Activated CD8-positive, alpha-beta memory T cell treated with anti-CD3 and anti-CD28 coated beads, Interleukin-2, amount 50 U/mL, for 24 hours (primary cell): ENCODE data around the gene MED13L.
"Not testable (repeated sequence)": the region's sequence is repeated elsewhere in the genome, so short reads cannot be mapped to it uniquely, and the experiment has no call there.

Experiments used
- DNase-seq: peaks from one replicate; pipeline ENCODE4 v3.0.0-alpha.2; 2020; ENCODE audit errors: extremely low read depth

MED13L gene

GRCh38 chr12:116058574-116058973, 218.9 kb downstream of the MED13L start:
- DNase-seq = no peak

- DNase-seq = no peak
Measured at GRCh38 chr12:116057356-116057755, 220.1 kb downstream of the MED13L start.

- DNase-seq = no peak
Measured at GRCh38 chr12:116055895-116056607, 221.4 kb downstream of the MED13L start.

- DNase-seq = no peak
Measured at GRCh38 chr12:116054280-116054679, 223.2 kb downstream of the MED13L start.

GRCh38 chr12:116053479-116054200, 223.9 kb downstream of the MED13L start:
- DNase-seq = no peak

GRCh38 chr12:116050275-116050674, 227.2 kb downstream of the MED13L start:
- DNase-seq = no peak

- DNase-seq = no peak
Measured at GRCh38 chr12:116048879-116049278, 228.6 kb downstream of the MED13L start.

- no peak for DNase-seq
Measured at GRCh38 chr12:116046039-116046438, 231.5 kb downstream of the MED13L start.

GRCh38 chr12:116045150-116045549, 232.3 kb downstream of the MED13L start:
- DNase-seq = no peak

- DNase-seq = no peak
Measured at GRCh38 chr12:116043659-116044535, 233.6 kb downstream of the MED13L start.

- DNase-seq = no peak
Measured at GRCh38 chr12:116040402-116040801, 237.1 kb downstream of the MED13L start.

GRCh38 chr12:116039081-116039480, 238.4 kb downstream of the MED13L start:
- no peak for DNase-seq

- no peak for DNase-seq
Measured at GRCh38 chr12:116037941-116038837, 239.3 kb downstream of the MED13L start.

- DNase-seq = no peak
Measured at GRCh38 chr12:116033765-116034164, 243.7 kb downstream of the MED13L start.

- not testable (repeated sequence) for DNase-seq
Measured at GRCh38 chr12:116031624-116032023, 245.9 kb downstream of the MED13L start.

GRCh38 chr12:116028619-116029018, 248.9 kb downstream of the MED13L start:
- no peak for DNase-seq

GRCh38 chr12:116027551-116027821, 250.0 kb downstream of the MED13L start:
- DNase-seq = no peak

GRCh38 chr12:116026768-116027550, 250.5 kb downstream of the MED13L start:
- no peak for DNase-seq

GRCh38 chr12:116026346-116026745, 251.1 kb downstream of the MED13L start:
- DNase-seq = no peak

- DNase-seq = no peak
Measured at GRCh38 chr12:116024769-116025168, 252.7 kb downstream of the MED13L start.

- no peak for DNase-seq
Measured at GRCh38 chr12:116019415-116019814, 258.1 kb downstream of the MED13L start.
